Body of pancreas (tissue), 4 donors: Measurements from ENCODE around the gene AKAP1. TPM values are rescaled to one million over a fixed set of nuclear protein-coding genes. Genes with fewer than 3 reads are reported as not detected.

Experiments used
- ATAC-seq: fragments of 150-250 bp; one replicate; pipeline ENCODE4 v1.9.1; 2016
- DNase-seq, 4 donors: peaks; one replicate each; pipeline ENCODE4 v3.0.0-alpha.2; 2019
- H3K27ac ChIP-seq, 4 donors: fragments of 200-600 bp; sonication (generic); 1 replicate in 3 of 4; 2 replicates in 1 of 4; pipeline versions ENCODE4 v1.5.1 to v1.6.1; 2016 to 2019; ENCODE audit warnings: mild to moderate bottlenecking in 1 of 4, mixed read lengths in 1 of 4, moderate library complexity in 1 of 4
- H3K27me3 ChIP-seq, 2 donors: fragments of 200-600 bp; sonication (generic); one replicate each; pipeline ENCODE4 v1.6.0; 2016; ENCODE audit warnings: mild to moderate bottlenecking in 1 of 2
- H3K36me3 ChIP-seq, 2 donors: fragments of 200-600 bp; sonication (generic); replicated peaks in 1 of 2; 2 replicates each; pipeline ENCODE4 v1.5.1; 2016; ENCODE audit warnings: low read depth in 2 of 2; ENCODE audit not compliant: insufficient read depth in 1 of 2
- H3K4me1 ChIP-seq: fragments of 200-600 bp; sonication (generic); one replicate; pipeline ENCODE4 v1.6.0; 2016
- H3K4me3 ChIP-seq, 2 donors: fragments of 200-600 bp; sonication (generic); 1 replicate in 1 of 2; 2 replicates in 1 of 2; pipeline ENCODE4 v1.5.1; 2016 to 2019
- H3K9me3 ChIP-seq, 3 donors: fragments of 200-600 bp; sonication (generic); 1 replicate in 2 of 3; 2 replicates in 1 of 3; pipeline ENCODE4 v1.5.1; 2016
- POLR2A ChIP-seq, 3 donors: fragments of 450-650 bp; IDR thresholded peaks; one replicate each; pipeline ENCODE4 v1.6.1; 2016; ENCODE audit warnings: antibody characterized with exemption in 3 of 3, mild to moderate bottlenecking in 2 of 3
- WGBS, 2 donors: methylation state at CpG; one replicate each; pipeline ENCODE4 v1.1.5; 2017; 5-methylcytosine and 5-hydroxymethylcytosine counted together
- intact Hi-C: fragments of 100-400 bp; cut with DNase I; formaldehyde crosslinking; loops from one replicate; pipeline ENCODE4 v1.15.1; 2023
- total RNA-seq, 2 donors: library from RNA; depleted of rRNA; stranded (reverse); fragments of >200 nt; gene quantifications; one replicate each; pipeline ENCODE4 v1.1.0, GENCODE V29; 2016
- TF ChIP-seq, protein P1 (sequence below), 7 experiments: fragments of 450-650 bp in 4 of 7; fragments of 200-600 bp in 3 of 7; sonication (generic) in 3 of 7; IDR thresholded peaks; one replicate each; pipeline ENCODE4 v1.5.1; 2016 to 2019; ENCODE audit warnings: antibody characterized with exemption in 7 of 7

The AKAP1 gene
- total RNA-seq, 2 donors from 2014 or later = 24.4 to 48.5 TPM

- Histone ChIP-seq H3K36me3 (no peaks in the 10 kb centered on the region), H3K9me3 (no peaks in the 10 kb centered on the region), H3K4me3 (no peak overlapping the region), H3K4me1 (peaks cover 68% of the 10 kb centered on the region), H3K27ac (peak overlapping the region in 3 of 4 donors; percentile 1 to 49 (median 19)), H3K27me3 (no peaks in the 10 kb centered on the region)
- intact Hi-C loops = no loop called here
- 15 to 35% methylated on average over 5 of the region's 5 CpGs for WGBS, 2 donors
- ATAC-seq (peak; percentile 39), DNase-seq (peak; percentile 32 to 76 (median 65))
- TF ChIP-seq POLR2A (IDR thresholded peaks at IDR 0.05) = no peak
- TF ChIP-seq, protein P1, sequence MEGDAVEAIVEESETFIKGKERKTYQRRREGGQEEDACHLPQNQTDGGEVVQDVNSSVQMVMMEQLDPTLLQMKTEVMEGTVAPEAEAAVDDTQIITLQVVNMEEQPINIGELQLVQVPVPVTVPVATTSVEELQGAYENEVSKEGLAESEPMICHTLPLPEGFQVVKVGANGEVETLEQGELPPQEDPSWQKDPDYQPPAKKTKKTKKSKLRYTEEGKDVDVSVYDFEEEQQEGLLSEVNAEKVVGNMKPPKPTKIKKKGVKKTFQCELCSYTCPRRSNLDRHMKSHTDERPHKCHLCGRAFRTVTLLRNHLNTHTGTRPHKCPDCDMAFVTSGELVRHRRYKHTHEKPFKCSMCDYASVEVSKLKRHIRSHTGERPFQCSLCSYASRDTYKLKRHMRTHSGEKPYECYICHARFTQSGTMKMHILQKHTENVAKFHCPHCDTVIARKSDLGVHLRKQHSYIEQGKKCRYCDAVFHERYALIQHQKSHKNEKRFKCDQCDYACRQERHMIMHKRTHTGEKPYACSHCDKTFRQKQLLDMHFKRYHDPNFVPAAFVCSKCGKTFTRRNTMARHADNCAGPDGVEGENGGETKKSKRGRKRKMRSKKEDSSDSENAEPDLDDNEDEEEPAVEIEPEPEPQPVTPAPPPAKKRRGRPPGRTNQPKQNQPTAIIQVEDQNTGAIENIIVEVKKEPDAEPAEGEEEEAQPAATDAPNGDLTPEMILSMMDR (IDR thresholded peaks at IDR 0.05) = no peak
Observed at GRCh38 chr17:57091186-57091618, 6.2 kb downstream of the AKAP1 start.

- no peak for TF ChIP-seq POLR2A (IDR thresholded peaks at IDR 0.05)
- TF ChIP-seq, protein P1 (IDR thresholded peaks at IDR 0.05) = no peak
- peaks cover 58% of the 10 kb centered on the region for H3K4me1 ChIP-seq
- H3K27me3 ChIP-seq = no peaks in the 10 kb centered on the region
- H3K4me3 ChIP-seq = no peak overlapping the region
- intact Hi-C loops = no loop called here
- no peak overlapping the region for H3K27ac ChIP-seq
- no peaks in the 10 kb centered on the region for H3K9me3 ChIP-seq
- no peak for DNase-seq
- no peak for ATAC-seq
- no peaks in the 10 kb centered on the region for H3K36me3 ChIP-seq
- 38 to 43% methylated on average over 2 of the region's 2 CpGs for WGBS, 2 donors
Observed at GRCh38 chr17:57092171-57092570, 7.1 kb downstream of the AKAP1 start.

DNA sequence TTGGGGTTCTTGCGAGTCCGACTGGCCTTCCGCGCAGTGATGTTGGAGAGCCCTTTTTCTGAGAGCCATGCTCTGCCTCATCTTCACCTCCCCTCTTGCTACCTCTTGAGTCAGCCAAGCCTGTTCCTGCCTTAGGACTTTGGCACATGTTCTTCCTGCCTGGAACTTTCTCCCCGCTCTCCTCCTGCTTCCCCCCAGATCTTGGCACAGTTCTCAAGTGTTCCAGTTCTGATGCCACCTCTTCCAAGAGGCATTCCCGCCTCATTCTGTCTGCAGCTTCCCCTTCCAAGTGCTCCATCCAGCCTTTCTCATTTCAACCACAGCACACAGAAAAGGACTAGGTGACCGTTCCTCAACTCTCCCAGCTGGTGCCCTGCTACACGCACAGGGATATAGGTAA is 7.7 kb downstream of the AKAP1 start:
- no peak for ATAC-seq
- no peaks in the 10 kb centered on the region for H3K27me3 ChIP-seq
- 85 to 87% methylated on average over 8 of the region's 8 CpGs for WGBS, 2 donors
- no peaks in the 10 kb centered on the region for H3K9me3 ChIP-seq
- intact Hi-C loops = no loop called here
- H3K4me3 ChIP-seq = no peak overlapping the region
- H3K4me1 ChIP-seq = peaks cover 58% of the 10 kb centered on the region
- H3K27ac ChIP-seq = no peak overlapping the region
- no peak for DNase-seq
- no peak for TF ChIP-seq POLR2A (IDR thresholded peaks at IDR 0.05)
- TF ChIP-seq, protein P1 (IDR thresholded peaks at IDR 0.05) = no peak
- no peaks in the 10 kb centered on the region for H3K36me3 ChIP-seq

- WGBS, 2 donors = 88 to 89% methylated on average over 6 of the region's 6 CpGs
- H3K9me3 ChIP-seq = no peaks in the 10 kb centered on the region
- TF ChIP-seq POLR2A (IDR thresholded peaks at IDR 0.05) = no peak
- TF ChIP-seq, protein P1 (IDR thresholded peaks at IDR 0.05) = no peak
- no peaks in the 10 kb centered on the region for H3K27me3 ChIP-seq
- intact Hi-C loops = no loop called here
- H3K4me1 ChIP-seq = peaks cover 39% of the 10 kb centered on the region
- H3K36me3 ChIP-seq = no peaks in the 10 kb centered on the region
- H3K27ac ChIP-seq = no peak overlapping the region
- DNase-seq (no peak), ATAC-seq (no peak)
- H3K4me3 ChIP-seq = no peak overlapping the region
Observed at GRCh38 chr17:57096472-57097202, 11.6 kb downstream of the AKAP1 start.
